ENCODE measurements around the gene UBAP1L.
"Not testable (repeated sequence)": the region's sequence is repeated elsewhere in the genome, so short reads cannot be mapped to it uniquely, and the experiment has no call there.

Gene UBAP1L

DNA sequence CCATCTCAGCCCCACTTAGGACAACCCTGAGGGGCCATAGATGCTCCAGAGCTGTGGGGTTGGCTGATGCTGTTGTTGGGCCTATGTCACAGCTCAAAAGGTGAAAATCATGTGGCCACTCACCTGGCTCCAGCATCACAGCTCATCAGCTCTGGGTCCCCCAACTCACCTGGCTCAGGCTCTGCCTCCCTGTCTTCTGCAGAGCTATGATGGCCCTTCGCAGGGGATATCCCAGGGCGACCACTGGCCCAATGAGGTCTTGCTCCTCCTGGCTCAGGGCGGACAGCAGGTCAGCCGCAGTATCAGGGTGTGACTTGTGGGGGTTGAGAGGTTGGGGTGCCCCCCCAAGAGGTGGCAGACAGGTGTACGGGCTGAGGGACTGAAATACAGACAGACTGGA, 15.7 kb downstream of the UBAP1L start:
- no peak for DNase-seq

DNA sequence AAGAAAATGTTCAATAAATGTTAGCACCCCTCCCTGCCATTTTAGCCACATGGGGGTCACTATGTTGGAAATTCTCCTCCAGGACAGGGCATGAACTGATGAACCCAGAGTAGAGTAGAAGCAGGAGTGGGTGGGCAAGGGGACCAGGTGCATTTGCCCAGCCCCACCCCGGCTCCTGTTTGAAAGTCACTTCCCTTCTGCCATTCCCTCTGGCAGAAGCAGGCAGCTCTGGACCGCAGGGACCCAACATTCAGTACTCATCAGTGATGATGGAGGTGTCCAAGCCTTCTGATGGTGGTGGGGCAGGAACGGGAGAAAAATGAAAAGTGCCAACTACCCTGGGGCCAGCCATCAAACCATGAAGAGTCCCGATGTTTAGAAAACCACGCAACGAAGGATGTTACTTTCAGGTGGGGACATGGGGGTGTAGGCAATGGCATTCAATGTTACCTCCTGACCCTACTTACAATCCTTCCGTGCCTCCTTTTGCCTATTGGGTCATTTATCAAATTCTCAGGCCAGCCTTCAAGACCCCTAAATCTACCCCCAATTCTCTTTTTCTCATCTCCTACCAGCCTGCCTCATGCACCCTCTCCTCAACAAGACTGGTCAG, 17.2 kb downstream of the UBAP1L start:
- DNase-seq: no peak

DNA sequence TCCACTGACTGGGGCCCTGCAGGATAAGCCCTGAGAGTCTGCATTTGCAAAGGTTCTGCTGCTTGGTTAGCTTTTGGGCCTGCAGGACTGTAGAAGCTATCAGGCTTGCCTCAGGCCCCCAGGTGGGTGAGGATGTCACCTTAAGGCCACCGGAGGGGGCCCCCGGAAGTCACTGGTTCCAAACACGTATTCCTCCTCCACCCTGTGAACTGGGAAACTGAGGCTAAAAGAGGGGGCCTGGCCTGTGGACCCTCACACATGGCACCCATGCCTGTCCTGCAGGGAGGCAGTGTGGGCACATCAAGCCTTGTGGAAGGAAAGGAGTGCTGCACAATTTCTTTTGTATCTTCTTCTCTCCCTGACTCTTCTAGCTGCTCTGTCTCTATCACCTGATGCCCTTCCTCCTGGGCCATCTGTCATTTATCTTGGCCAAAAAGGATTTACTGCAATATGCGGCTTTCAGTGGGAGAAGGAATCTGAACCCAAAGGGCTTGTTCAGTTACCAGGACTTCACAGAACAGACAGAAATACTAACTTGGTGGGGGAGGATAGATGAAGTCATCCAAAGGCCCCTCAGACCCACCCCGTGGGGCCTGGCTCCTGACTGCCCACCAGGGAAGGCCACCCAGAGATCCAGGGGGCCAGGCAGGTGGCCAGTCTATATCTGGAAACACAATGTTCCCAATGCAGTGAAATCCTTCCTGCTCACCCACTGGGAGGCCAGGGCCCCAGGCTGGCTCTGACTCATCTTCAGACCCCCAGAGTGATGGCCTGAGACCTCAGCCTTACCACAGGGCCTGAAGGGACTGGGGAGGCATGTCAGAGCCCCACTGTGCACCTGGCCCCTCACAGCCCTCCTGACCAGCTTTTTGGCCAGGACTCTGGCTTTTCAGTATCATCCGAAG, 18.3 kb downstream of the UBAP1L start:
- no peak for DNase-seq

DNA sequence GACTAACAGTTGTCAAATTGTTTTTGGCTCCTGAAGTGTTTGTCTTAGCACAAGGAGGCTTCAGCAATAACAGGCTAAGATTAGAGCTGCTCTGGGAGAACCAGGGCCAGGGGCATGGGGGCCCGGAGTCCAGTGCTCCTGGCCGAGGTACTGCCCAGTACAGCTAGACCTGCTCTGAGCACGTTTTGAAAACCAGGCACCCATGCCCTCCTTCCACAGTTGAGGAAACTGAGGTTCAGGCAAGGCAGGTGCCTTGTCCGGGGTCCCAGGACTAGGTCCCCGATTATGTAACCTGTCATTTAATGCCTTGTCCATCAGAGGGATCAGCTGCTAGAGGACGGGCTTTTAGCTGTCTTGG, 19.3 kb downstream of the UBAP1L start:
- no peak for DNase-seq

DNA sequence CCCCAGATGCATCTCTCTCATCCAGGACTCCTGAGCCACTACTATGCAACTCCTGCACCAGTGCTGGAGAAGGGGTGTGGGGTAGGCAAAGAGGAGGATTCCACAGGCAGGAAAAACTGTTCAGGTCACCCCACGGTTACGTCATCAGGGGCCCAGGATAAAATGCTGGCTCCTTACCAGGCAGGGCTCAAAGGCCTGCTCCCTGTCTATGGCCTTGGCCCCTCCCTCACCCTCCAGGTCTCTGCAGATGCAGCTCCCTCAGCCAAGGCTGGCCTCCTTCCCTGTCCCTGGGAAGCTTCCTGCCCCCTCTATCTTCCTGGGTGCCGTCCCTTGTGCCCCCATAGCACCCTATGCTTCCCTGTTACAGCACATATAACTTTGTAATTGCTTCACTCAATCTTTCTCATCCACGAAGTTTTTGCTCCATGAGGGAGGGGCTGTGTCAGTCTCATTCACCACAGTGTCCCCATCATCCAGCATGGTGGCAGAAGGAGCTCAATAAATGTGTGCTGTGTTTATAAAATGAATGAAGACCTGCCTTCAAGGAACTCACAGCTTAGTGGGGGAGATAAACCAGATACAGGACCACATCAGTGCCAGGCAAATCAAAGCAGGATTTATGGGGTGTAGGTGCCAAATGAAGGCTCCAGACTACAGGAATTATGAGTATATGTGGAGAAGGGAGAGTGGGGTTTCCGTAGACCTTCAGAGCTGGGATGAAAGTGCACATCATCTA, 19.8 kb downstream of the UBAP1L start:
- no peak for DNase-seq

DNA sequence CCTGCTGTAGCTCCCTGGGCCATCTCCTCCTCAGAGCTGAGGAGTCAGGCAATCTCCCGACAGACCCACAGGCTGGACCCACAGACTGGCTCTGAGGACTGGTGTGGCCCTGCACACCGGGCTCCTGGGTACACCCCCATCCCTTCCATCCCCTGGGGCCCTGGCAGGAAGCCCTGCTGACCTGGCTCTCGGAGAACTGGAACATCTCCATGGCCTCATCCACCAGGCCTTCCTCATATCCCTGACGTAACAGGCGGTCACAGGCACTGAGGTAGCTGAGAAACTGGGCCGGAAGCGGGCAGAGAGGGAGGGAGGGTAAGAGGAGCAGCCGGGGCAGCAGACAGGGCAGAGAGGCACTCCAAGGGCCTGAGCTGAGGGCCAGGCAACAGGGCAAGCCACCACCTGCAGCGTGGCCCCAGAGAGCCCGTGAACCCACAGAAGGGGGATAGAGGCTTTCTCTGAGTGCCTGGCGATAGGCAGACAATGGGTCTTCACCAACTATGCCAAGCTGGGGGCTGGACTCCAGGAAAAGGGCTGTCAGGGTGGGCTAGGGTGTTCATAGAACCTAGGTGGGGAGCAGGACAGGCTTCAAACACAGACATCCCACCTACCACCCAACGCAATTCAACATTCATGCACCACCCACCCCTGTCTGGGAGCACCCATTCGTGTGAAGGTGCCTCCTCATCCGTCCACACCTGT, 20.6 kb downstream of the UBAP1L start:
- DNase-seq: no peak

DNA sequence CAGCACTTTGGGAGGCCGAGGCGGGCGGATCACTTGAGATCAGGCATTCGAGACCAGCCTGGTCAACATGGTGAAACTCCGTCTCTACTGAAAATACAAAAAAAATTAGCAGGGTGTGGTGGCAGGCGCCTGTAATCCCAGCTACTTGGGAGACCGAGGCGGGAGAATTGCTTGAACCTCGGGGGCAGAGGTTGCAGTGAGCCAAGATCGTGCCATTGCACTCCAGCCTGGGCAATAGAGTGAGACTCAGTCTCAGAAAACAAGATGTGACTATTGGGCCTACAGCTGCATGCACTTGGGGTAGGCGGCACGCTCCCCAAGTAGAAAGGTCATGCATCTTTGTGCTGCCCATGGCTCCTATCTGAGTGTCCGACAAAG, 21.2 kb downstream of the UBAP1L start:
- not testable (repeated sequence) for DNase-seq

DNA sequence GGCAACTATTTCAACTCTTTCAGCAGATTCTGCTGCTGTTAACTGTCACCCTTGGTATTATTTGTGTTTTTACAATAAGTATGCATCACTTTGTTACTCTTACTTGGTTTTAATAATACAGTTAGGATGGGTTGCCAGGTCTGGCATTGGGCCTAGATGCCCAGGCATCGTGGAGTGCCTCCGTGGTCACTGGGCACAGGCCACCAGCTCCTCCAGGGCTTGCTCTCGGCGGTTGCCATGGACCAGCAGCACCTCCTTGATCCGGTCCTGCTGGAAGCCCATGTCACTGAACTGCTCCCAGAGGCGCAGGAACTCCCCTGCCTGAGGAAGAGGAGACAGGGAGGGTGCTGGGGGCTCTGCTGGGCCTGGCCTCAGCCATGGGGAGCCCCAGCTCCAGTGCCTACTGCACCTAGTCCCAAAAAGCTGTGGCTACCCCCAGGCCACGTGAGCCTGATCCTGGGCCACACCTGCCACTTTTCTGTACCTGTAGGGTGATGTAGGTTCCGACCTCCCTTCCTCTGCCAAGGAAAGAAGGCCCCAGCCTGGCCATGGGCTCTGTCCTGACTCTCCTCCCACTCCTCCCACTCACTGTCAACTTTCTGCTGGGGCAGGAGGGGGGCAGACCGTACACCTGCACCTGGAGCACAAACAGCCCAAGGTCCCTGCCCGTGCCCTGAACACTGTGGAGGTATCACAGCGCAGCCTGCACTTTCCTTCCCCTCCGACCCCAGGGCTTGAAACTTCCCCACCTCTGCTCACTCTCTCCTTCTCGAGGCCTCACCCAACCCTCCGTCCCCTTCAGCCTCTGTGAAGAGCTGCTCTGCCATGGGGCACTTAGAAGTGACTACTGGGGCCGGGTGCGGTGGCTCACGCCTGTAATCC, 21.8 kb downstream of the UBAP1L start:
- no peak for DNase-seq

DNA sequence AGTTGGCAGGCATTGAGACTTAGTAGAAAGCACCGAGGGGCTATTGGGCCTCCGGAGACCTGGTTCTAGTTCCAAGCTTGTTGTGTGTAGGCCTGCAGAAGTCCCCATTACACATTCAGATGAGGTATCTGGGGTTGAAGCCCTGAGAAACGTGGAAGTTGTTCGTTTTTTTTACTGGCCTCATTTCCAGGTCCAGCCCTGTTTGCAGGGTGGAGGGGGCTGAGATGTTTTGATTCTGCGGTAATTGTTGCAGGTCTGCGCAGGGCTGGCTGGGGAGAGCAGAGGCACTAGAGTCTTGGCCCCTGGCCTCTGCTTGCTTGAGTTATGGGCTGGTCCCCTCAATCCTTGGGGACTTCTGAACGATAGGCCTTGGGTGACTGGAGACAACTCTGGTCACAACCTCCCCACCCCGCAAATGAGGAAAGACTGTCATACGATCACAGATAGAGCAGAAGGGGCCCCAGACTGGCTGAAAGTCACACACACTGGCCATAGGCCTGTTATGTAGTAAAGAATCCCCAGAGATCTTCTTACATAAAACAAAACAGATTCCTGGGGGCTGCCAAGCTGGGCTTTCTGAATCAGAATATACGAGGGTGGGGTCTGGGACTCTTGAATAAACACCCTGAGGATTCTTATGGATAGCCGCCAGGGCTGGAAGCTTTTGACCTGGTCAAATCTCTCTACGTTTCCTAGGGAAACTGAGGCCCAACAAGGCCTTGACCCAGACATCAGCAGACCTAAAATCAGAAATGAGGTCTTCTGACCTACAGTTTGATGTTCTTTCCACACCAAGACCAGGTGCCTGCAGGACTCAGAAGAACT, 22.8 kb downstream of the UBAP1L start:
- no peak for DNase-seq

DNA sequence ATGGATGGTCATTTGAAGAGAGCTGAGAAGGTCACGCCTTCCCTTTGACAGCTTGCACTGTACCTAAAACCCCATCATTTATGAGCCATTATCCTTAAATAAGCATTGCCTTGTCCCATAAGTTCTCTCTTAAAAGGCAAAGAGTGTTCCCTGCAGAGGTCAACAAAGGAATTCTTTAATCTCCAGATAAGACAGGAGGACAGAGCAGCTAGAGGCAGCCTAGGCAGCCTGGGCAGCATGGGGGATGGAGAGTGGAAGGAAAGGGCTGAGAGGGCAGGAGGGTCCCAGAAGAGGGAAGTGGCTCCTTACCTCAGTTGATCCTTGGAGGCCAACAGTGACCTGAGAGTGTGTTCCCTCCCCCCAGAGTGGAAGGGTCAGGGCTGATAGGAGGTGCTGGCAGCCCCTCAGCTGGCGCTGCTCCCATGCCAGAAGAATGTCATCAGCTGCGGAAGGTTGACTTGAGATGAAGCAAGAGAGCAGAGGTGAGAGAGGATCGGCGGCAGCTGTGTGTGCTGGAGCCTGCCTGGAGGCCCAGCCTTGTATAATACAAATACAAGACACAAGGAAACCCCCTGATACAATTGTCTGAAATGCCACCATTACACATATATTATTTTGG, 25.7 kb downstream of the UBAP1L start:
- DNase-seq: no peak

DNA sequence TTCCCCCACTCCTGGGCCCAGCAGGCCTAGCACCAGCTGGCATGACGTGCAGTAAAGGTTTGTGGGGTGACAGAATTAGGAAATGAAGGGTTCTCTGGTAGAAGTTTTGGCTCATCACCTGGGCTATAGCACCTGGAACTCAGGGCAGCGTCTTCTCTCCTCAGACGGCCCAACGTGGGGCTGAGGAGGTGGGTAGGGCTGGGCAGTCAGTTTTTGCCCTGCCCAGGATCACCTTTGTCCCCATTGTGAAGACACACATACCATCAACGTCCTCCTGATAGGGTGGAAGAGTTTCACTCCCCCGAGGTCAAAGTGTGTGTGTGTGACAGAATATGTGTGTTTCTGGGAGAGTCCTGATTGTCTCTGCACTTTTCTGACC, 26.4 kb downstream of the UBAP1L start:
- no peak for DNase-seq

DNA sequence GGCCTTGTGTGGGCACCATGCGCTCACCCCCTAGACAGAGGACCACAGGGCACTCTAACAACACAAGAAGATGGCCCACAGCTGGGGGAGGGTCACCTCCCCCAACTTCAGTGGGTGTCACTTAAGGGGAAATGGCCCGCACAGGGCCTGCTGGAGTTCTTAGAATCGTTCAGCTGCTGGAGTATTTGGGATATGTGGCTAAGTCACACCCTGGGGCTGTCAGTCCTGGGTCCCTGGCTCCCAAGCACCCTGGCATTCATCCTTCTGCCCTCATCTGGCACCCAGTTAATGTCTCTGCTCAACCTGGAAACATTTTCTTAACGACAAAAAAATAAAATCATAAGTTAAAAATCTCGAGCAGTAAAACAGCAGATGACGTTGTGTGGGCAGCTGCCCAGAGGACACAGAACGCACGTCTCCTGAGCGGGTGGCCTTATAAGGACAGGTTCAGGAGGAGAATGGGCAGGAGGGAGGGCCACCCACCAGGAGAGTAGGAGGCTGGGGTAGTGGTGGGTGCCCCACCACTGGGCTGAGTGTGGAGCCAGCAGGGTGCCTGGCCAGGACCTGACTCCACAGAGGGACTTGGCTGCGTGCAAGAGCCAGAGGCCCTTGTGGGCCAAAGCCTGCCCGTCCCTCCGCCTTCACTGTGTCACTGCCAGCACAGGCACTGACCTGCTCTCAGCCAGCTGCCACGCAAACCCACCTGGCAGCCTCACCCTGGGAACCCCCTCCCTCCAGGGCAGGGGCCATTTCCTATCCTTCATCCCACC, 26.9 kb downstream of the UBAP1L start:
- DNase-seq: no peak

DNA sequence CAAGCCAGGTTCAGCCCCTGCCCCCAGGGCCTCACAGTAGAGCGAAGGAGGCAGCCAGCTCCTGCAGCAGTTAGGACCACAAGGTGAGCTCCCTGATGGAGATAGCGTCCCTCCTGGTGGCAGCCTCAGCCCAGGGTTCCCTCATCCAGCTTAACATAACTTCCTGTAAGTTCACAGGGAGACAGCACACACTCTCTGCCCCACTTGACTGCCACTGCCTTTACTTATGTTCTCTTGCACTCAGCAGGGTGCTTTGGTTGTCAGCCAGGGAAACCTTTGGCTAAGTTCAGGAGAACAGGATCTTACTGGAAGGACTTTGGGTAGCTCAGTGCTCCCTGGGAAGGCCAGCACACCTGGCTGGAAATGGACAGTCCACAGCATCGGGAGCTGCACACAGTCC, 27.6 kb downstream of the UBAP1L start:
- no peak for DNase-seq

DNA sequence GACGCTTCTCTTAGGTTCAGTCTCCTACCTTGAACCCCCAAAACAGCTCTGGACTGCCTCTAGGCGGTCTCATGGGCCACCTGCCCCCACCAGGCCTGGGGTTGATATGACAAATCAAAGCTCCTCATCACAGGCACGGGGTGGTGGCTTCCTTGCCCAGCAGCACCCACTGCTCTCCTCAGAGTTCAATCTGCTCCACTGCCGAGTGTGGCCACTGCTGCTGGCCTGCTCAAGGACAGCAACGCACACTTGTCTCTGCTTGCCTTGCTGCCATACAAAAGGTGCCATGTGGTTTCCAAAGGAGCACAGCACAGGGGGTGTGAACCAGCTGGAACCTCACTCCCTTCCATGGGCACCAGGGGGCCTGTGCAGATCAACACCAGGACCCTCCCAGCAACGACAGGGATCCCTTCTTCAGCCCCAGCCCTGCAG, 28.3 kb downstream of the UBAP1L start:
- no peak for DNase-seq

DNA sequence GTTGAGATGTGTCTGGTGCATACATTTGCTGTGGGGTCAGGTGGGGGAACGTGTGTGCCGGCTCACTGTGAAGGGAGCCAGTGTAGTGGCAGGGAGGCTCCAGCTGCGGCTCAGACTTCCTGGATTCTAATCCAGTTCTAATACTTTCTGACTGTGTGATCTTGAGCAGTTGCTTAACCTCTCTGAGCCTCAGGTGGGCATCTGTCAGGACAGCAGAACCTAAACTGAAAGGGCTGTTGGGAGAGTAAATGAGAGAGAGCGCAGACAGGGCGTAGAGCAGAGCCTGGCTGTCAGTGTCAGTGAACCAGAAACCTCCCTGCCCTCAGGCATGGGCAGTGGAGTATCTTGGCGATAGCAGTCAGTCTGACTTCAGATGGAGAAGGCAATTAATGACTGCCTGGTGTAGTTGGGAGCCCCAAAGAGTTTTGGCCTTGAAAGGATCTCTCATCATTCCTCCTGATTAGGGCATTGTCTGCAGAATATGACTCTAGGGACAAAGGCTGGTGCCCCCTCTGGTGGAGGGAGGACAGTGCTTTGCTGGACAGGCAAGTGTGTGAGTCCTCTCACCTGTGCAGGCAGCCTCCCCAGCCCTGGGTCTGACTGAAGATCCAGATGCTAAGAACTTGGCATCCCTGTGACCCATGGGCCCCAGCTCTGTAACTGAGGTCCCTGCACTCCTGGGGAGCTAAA, 28.9 kb downstream of the UBAP1L start:
- DNase-seq: no peak

DNA sequence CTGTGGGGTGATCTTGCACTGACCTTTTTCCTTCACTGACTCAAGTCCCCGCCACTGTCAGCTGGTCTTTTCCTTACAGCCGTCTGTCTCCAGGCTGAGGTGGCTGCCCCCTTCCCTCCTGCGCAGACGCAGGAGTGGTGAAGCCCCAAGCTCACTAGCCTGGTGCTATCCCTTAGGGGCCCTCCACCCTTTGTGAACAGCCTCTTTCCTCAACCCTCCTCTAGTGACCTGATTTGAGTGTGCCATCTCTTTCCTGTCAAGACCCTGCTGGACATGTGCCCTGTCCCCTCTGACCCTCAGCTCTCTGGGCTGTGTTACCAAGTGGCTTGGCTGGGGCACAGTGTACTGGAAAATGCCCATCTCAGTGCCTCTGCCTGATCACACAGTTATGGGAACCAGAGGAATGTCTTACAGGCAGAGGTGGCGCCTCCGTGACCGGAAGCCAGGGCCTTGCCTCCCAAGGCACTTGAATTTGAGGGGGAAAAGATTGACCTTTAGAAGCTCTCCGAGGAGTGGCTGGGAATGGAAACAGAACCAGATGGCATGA, 29.7 kb downstream of the UBAP1L start:
- no peak for DNase-seq

DNA sequence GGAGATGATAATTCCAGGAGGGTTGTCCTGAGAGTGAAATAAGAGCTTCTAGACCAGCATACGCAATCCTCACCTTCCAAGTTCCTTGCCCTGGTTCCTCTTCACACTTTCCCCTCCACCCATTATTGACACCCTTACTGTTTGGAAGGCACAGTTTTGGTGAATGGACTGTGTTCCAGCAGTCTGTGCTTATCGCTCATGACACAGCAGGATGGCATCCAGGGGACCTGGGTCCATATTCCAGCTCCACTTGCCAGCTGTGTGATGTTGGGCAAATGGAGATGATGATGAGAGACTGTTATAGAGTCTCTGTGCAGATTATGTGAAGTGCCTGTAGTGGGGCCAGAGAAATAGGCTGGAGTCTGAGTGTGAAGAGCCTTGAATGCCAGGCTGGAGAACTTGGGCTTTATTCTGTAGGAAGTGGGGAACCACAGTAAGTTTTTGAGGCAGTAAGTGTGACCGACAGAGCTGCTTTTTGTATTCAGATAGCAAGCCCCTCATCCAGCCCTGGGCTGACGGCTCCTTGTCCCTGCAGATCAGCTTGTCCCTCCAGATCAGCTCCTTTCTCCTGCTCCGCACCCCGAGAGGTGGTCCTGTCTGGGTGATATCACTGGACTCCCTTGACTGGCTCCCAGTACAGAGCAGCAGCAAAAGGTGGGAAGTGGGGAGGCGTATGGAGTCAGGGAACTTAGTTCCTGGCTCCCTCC, 30.3 kb downstream of the UBAP1L start:
- DNase-seq: no peak

DNA sequence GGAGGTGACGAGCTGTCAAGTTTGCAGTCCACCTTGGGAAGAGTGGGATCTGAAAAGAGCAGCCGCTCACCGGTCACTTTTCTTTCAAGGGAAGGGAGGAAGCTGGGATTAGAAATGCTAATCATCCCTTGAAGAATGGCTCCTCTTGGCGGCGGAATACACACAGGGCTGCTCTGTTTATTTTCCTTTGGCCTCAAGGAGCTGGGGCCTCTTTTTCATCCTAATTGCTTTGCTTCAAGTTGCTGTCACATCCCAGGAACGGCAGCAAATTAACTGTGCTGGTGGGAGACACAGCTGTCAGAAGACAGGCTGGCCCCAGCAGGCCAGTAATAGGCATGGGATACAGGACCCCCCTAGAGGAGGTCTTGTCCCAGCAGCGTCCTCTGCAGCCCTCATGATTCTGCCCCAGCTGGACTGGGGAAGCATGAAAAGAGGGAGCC, 31.7 kb downstream of the UBAP1L start:
- no peak for DNase-seq
